Activated CD8-positive, alpha-beta memory T cell treated with anti-CD3 and anti-CD28 coated beads for 1 hour (primary cell): ENCODE results near the gene TTC22.

Experiments
- DNase-seq, 2 donors: peaks; one replicate each; pipeline ENCODE4 v3.0.0-alpha.2; 2020; ENCODE audit warnings: low read depth in 1 of 2; ENCODE audit errors: extremely low read depth in 1 of 2

The TTC22 gene

DNA sequence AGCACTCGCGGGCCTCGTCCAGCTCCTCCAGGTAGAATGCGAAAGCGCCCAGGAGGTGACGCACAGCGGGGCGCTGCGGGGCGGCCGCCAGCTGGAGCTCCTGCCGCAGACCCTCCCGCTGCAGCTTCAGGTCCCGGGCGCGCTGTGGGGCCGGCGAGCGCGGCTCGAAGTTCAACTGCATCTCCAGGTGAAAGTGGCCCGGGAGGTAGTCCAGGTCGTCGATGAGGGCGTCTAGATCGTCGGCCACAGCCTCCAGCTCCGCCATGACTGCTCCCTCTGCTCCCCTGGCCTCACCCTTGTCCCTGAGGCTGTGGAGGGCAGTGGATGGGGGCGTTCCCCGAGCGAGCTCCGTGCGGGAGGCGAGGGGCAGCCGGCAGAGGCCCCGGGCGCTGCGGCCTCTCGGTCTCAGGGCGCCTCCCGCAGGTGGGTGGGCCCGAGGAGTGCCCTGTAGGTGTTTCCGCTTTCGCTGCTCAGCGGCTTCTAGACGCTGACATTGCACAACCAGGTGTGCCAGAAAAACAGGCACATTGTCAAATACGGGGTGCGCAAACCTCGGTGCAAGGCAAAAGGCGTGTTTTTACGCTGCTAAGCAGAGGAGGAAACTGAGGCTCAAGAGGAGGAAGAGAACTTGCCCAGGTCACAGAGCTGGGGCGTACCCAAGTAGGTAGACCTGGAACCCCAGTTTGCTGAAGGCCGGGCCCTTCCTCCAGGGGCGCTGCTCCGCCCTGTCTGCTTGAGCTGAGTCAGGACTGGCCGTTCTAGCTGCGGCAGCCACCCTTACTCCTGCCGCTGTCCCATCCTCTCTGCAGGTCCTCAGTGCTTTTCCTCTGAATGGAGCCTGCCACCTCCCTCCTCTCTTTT, at the start of gene TTC22:
TSS of gene TTC22 (minus strand) at position 425 of the 861 bp plus-strand sequence. CDS start at position 265, 160 bp downstream.
- peak; percentile 27 to 49 for DNase-seq

DNA sequence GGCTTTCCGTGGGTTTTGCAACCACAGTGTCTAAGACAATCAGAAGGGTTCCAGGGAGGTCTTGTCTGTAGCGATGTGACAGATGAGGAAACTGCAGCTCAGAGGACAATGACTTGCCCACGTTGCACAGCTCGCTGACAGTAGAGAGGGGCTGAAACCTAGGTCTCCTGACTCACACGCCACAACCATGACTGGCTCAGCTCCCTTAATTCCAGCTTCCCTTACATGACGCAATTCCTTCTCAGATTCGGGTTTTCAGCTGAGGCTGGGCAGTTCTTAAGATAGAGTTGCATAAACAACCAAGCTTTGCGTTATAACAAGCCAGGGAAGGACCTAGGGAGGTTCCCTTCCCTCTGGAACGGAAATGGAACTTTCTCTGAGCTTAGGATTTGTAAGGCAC, 49.6 kb upstream of the TTC22 start:
- DNase-seq: no peak

DNA sequence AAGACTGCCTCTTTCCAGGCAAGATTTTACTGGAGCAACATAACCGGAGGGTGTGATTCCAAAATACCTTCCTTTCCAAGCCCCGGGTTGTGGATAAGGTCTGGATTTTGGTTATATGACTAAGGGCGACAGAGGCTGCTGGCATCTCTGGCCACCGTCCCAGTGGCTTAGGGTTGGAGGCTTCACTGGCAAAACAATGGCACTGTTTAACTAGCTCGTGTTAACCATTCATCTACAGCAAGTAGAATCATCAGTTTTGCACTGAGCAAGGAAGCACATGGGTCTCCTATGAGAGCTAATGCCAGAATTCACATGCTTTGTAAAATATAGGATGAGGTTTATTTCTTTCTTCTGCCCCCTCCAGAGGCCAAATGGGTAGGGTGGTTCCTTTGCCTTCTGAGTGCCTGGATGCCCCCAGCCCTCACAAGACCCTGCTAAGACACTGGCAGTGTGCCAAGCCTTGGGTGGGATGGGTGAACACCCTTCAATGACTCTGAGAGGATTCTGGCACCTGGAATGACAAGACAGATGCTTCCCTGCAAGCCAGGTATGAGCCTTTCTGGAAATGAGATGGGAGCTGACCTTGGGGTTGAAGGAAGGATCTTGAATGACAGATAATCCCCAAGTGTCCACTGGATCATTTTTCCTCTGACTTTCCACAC, 49.1 kb upstream of the TTC22 start:
- DNase-seq: no peak

DNA sequence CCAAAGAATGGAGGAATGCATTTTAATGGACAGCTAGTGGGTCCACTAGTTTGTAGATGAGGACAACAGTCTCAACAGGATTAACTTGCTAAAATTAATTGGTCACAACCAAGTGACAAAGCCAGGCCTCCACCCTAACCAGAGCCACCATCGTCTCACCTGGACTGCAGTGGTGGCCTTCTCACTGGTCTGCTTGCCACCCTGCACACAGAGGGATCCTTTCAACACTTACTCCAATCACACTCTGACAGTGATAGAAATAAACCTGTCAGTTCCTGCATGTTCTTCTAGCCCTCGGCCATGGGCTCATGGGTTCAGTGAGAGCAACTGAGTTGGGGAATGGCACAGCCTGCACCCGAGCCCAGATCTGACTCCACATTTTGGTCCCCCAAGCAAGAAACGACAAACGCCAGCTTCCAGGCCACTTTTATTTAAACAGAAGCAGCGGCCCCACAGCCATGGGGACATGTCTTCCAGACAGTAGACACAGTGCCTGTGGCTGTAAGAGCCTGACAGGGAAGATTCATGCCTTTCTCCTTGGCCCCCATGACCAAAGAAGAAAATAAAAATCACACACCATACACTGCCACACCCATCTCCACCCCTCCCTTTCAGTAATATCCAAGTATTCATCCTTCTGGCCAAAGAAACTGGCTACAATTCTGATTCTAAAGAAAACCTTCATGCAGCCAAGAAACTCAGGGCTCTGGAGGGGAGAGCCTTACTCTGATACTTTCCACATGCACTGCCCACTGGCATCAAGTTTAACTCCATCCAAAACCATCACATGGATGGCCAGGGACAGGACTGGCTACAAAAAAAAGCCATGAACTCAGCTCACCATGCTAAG, 48.3 kb upstream of the TTC22 start:
- DNase-seq: no peak

DNA sequence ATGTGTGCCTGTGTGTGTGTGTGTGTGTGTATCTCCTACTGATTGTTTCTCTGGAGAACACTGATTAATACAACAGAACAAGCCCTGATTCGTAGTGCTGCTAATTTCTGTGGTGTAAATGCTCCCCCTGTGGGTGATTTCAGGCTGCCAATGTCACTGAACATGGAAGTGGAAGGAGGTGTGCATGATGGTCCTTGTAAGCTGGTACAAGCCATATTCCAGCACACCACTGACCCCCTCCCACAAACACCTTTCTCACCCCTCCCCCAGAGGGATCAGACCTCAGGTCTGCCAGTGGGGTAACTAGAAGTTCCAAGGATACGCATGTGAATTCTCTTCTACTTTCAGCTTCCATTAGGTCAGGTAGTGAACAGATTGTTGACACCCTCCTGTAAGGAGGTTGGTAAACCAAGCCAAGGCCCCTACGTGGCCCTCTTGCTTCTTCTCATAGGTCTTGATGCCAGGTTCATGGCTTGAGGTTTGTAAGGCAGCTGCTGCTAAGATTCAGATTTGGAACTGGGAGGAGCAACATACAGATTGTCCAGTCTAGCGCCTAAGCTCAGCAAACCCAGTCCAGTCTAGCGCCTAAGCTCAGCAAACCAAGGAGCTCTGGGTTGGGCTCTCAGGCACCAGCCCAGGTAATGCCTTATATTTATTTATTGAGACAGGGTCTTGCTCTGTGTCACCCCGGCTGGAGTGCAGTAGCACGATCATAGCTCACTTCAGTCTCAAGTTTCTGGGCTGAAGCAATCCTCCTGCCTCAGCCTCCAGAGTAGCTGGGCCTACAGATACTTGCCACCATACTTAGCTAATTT, 47.2 kb upstream of the TTC22 start:
- DNase-seq: no peak

DNA sequence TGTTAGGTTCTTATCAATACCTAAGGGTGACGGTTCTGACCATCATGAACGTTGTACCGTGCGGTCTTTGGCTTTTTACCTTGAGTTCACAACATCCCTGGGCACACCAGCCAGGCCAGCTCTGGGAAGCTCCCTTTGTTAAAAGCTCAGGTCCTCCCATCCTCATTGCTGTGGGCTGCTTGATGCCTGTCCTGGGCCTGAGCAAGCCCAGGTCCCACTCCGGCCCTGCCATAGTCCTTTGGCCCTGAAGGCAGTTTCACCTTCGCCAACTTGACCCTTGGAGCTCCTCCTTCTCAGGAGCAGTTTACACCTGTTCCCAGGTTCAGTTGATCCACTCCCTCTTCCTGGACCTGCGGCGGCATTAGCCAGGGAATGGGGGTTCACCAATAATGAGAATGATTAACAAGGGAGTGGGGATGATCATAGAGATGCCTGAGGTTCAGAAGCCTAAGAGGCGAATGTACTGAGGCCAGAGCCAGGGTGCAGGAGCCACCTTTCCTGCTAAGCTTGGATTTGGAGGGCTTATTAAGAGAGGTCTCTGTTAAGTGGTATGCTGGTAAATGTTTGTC, 45.7 kb upstream of the TTC22 start:
- no peak for DNase-seq

DNA sequence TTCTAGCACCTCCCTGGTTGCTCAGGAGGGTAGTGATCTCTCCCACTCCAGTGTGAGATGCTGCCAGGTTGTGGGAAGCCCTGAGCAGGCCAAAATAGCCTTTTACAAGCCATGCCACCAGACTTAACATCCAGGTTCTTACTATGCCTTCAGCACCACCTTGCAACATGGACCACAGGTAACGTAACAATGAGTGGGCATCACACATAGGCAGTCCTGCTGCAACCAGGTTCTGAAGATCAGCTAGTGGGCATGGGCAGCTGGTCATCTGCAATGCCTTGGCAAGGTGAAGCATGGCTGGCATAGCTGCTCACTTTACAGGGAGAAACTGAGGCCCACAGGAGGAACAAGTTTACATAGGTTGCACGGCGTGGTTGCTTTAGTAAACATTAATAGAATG, 45.2 kb upstream of the TTC22 start:
- no peak for DNase-seq

DNA sequence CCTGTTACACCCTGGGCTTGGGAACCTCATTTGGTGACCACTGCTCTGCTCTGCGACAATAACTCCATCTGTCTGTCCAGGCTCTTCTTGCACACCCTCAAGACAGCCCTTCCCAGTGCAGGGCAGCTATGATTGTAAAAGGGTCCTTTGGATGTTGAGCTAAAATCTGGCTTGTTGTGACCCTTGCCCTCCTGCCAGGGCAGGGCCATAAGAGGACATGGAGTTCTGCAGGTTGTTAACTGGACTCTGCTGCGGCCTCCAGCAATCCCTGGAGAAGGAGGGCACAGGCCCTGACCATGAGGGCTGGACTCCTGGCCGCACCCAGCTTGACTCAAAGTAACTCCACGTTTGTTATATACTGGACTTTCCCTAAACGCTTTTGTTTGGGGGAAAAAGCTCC, 44.6 kb upstream of the TTC22 start:
- DNase-seq: no peak

DNA sequence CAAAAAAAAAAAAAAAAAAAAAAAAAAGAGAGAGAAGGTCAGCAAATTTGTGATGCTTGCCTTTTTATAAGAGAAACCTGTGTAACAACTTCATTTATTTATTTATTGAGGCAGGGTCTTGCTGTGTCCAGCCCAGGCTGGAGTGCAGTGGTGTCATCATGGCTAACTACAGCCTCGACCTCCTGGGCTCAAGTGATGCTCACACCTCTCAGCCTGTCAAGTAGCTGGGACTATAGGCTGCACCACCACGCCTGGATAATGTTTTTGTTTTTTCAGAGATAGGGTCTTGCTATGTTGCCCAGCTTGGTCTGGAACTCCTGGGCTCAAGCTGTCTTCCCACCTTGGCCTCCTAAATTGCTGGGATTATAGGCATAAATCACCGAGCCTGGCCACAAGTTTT, 43.4 kb upstream of the TTC22 start:
- DNase-seq: no peak

DNA sequence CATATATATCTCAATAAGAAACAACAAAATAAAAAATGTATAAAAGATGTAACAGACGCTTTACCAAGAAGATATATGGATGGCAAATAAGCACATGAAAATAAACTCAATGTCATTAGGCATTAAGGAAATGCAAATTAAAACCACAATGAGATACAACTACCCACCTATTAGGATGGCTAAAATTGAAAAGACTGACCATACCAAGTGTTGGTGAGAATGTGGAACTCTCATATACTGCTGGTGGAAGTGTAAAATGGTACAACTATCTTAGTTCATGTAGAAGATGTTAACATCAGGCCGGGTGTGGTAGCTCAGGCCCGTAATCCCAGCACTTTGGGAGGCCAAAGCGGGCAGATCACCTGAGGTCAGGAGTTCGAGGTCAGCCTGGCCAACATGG, 42.3 kb upstream of the TTC22 start:
- no peak for DNase-seq

DNA sequence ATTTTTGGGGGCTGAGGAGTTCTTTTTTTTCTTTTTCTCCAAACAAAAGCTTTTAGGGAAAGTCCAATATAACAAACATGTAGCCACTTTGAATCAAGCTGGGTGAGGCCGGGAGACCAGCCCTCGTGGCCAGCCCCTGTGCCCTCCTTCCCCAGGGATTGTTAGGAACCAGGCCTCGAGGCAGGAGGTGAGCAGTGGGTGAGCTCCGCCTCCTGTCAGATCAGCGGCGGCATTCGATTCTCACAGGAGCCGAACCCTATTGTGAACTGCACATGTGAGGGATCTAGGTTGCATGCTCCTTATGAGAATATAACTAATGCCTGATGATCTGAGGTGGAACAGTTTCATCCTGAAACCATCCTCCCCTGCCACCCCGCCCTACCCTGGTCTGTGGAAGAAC, 41.8 kb upstream of the TTC22 start:
- DNase-seq: no peak

DNA sequence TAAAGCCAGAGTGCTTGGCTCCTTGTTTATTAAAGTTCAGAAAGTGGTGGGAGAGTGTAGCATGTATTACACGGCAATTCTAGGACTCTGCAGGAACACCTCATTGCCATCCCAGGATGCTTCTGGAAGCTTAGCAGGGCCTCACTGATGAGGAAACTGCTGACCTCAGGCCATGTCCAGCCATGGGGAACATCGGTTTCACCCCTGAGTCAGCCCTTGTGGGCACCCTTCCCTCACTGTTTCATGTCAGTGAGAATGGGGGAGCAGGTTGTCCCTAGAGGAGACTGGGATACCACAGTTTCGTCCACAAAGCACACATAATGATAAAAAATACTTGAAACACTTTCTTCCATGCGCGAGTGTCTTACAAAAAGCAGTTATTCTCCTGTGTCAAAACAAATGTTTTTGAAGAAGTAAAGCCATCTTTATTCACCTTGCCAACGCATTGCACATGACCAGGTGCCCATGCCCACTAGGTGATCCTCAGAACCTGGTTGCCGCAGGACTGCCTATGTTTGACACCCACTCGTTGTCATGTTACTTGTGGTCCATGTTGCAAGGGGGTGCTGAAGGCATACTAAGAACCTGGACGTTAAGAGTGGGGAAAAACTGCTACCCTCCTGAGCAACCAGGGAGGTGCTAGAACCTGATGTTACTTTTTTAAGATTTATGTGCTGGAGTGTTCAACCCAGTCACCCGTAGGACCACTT, 41.2 kb upstream of the TTC22 start:
- DNase-seq: no peak

DNA sequence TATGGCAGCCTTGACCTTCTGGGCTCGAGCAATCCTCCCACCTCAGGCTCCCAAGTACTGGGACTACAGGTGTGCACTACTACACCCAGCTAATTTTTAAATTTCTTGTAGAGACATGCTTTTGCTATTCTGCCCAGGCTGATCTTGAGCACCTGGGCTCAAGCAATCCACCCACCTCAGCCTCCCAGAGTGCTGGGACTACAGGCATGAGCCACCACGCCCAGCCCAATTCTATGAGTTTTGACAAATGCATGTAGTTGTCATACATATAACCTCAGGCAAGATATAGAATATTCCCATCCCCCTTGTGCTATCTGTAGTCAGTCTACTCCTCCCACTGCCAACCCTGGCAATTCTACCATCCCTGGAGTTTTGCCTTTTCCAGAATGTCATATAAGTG, 38.7 kb upstream of the TTC22 start:
- no peak for DNase-seq

DNA sequence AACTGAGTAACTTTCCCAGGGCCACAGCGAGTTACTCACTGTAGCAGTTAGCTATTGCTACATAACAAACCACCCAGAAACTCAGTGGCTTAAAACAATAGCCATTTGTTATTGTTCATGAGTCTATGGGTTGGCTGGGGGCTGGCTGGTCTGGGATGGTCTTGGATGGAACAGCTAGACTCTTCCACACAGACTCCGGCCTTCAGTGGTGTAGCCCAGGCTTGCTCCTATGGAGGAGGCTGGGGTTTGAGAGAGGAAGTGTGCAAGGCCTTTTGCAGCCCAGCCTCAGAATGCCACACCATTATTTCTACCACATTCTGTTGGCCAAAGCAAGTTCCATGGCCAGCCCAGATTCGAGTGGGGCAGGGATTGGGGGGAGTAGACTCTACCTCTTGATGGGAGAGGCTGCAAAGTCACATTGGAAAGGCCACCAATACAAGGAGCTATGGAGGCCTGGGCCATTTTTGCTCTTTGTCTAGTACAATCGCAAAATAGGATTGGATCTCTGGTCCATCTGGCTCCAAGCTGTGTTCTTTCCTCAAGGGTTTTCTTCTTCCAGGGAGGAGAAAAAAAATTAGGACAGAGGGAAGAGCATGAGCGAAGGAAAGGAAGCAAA, 37.5 kb upstream of the TTC22 start:
- DNase-seq: no peak

DNA sequence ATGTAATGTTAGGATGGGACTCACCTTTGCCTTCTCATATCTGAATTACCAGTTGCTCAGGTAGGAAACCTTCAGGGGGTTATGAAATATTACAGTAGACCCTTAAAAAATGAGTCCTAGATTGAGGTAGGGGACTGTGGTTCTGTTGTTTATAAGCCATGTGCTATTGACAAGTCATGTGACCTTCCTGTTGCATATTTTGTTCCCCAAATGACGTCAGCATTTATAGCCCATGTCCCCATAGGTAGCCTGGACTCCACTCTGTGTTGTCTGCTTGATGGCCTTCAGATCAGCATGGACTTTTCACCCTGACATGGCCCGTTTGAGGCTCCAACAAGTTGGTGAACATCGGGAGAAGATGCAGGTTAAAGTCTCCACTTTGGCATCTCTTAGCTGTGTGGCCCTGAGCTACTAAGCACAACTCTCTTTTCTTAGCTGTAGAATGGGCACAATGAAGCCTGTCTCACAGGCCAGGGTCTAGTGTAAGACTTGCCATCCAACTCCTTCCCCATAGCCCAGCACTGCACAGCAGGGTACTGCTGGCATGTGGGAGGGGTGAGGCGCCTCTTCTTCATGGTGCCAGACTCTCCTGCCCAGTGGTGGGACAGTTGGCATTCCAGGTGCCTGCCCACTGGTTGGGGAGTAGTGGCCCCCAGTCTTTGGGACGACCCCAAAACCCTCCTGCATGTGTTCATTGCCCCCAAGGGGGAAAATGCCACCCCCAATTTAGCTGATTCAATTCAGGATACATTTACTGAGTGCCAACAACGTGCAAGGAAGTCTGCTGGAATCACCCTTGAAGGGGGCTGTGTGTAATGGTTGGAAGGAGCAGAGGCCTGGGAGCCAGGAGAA, 36.1 kb upstream of the TTC22 start:
- no peak for DNase-seq

DNA sequence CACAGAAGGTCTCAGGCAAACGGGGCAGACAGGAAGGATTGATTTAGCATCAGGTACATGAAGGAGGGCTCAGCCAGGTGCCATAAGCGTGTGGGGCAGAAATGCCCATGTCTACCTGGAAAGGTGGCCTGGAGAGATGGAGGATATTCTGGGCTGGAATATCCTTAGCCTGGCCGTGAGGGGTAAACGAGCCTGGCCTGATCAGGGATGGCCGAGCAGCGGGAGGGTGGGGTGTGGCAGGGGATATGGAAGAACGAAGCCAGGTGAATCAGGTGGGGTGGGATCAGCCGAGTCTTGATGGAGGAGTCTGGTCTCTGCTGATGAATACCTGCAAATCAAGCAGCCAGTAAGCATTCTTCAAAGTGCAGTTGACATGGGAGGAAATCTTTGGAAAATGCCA, 35.5 kb upstream of the TTC22 start:
- DNase-seq: no peak

DNA sequence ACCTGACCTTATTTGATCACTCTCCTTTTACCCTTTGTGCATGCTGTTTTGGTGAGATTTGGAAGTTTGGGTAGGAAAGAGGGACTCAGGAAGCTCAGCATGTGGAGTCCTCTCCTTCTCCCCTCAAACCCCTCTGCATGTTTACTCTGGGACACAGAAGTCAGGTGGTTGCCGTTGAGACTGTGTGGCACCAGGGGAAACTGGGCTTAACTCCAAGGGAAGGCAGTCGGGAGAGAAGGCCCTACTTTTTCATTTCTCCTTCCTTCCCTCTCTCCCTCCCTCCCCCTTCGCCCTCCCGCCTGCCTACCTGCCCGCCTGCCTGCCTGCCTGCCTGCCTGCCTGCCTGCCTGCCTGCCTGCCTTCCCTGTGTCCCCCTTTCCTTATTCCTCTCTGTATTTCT, 34.8 kb upstream of the TTC22 start:
- DNase-seq: no peak

DNA sequence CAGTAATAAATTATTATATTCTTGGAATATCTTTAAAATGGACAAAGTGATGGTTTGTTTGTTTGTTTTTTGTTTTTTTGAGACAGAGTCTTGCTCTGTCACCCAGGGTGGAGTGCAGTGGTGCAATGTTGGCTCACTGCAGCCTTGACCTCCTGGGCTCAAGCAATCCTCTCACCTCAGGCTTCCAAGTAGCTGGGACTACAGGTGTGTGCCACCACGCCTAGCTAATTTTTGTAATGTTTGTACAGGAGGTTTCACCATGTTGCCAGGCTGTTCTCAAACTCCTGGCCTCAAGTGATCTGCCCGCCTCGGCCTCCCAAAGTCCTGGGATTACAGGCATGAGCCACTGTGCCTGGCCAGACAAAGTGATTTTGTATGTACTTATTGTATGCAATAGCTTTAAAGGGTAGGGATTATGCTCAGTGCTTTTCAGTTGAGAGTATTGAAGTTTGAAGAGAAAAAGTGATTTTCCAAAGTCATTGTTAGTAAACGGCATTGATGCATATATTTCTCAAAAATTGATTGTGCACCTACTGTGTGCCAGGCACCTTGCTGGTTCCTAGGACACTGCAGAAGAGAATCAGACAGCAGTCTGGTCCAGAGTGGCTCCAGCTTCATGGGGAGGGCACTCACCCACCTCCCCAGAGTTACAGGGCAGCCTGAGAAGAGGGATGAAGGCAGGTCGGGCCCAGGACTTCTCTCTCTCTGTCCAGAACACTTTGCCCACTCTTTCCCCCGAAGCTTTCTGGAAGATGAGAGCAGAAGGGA, 34.2 kb upstream of the TTC22 start:
- no peak for DNase-seq
